ENCODE results near the gene NPFFR1. TPM values are rescaled to one million over a fixed set of nuclear protein-coding genes. Genes with fewer than 3 reads are reported as not detected.

NPFFR1 gene
- total RNA-seq, 1 experiment from 2014 or later, result not detected

- no peak overlapping the region for H3K9ac ChIP-seq (ENCODE audit: extremely low read depth, insufficient read length, low read length)
- Mint-ChIP-seq H3K9me3 (peaks cover 0 to 3% of the 10 kb centered on the region in 2 experiments; a peak in 1 of 5 replicates), H3K36me3 (ENCODE audit: insufficient read depth in 1 of 3, low read depth in 3 of 3) (no peaks in the 10 kb centered on the region), H3K4me1 (peaks cover 12 to 22% of the 10 kb centered on the region in 2 experiments), H3K27ac (no peak overlapping the region), H3K4me3 (no peak overlapping the region), H3K27me3 (ENCODE audit: low read depth) (peaks cover 14% of the 10 kb centered on the region)
- H4K5ac ChIP-seq (ENCODE audit: insufficient read length, low read depth, low read length), result no peak overlapping the region
- H4K20me1 ChIP-seq (ENCODE audit: control insufficient read depth, insufficient read depth, insufficient read length), result no peaks in the 10 kb centered on the region
- no peaks in the 10 kb centered on the region for H3K79me2 ChIP-seq (ENCODE audit: insufficient read depth, low read length)
- no peak for TF ChIP-seq CTCF (conservative IDR thresholded peaks at IDR 0.05)
- H2AK5ac ChIP-seq (ENCODE audit: insufficient read length, low read length), result no peak overlapping the region
- peaks cover 10% of the 10 kb centered on the region for H3K4me1 ChIP-seq (ENCODE audit: insufficient read depth, low read length)
- H4K91ac ChIP-seq (ENCODE audit: insufficient read length, low read depth, low read length), result no peak overlapping the region
- DNase-seq, result no peak
- no peak overlapping the region for H2BK5ac ChIP-seq (ENCODE audit: insufficient read length, low read length)
- H3K9me3 ChIP-seq (ENCODE audit: control insufficient read depth, low read depth, low read length), result no peaks in the 10 kb centered on the region
- H2BK20ac ChIP-seq (ENCODE audit: low read depth, low read length, poor library complexity, severe bottlenecking), result no peak overlapping the region
- H3K18ac ChIP-seq (ENCODE audit: insufficient read length, low read depth, low read length), result no peak overlapping the region
- H3K4me2 ChIP-seq (ENCODE audit: insufficient read depth, insufficient read length, low read length), result no peak overlapping the region
- no peak overlapping the region for H2BK15ac ChIP-seq (ENCODE audit: low read depth, low read length)
- no peak overlapping the region for H3T11ph ChIP-seq (ENCODE audit: low read length)
- H3K4ac ChIP-seq (ENCODE audit: low read depth, low read length), result no peak overlapping the region
- H3K14ac ChIP-seq (ENCODE audit: insufficient read depth, low read length), result no peak overlapping the region; the same call in 1 of the 2 replicates
- no peak overlapping the region for H3K56ac ChIP-seq (ENCODE audit: insufficient read length, low read depth, low read length)
- H3K23ac ChIP-seq (ENCODE audit: insufficient read length, low read depth, low read length), result no peak overlapping the region
- H3K23me2 ChIP-seq (ENCODE audit: insufficient read length, low read depth, low read length, poor library complexity, severe bottlenecking), result no peaks in the 10 kb centered on the region
- H3K27me3 ChIP-seq (ENCODE audit: insufficient read depth, low read length), result no peaks in the 10 kb centered on the region
- WGBS (ENCODE audit: extremely low coverage, insufficient read length, low lambda C conversion rate), result no CpG with 5 or more reads among the region's 3 CpGs
- H2BK120ac ChIP-seq (ENCODE audit: low read depth, low read length, poor library complexity, severe bottlenecking), result no peak overlapping the region
- no peaks in the 10 kb centered on the region for H3K79me1 ChIP-seq (ENCODE audit: insufficient read depth, low read depth, low read length, poor library complexity, severe bottlenecking)
- no peak overlapping the region for H3K27ac ChIP-seq (ENCODE audit: insufficient read length, low read depth, low read length)
- H2AFZ ChIP-seq (ENCODE audit: low read length), result no peak overlapping the region
- H4K8ac ChIP-seq (replicated peaks; ENCODE audit: insufficient read length, low read depth, low read length), result no peak overlapping the region
- H2BK12ac ChIP-seq (ENCODE audit: insufficient read length, low read depth, low read length), result no peak overlapping the region
Observed at GRCh38 chr10:70269741-70270140, 14.1 kb downstream of the NPFFR1 start.
